Type B pancreatic cell (in vitro differentiated cells): ENCODE measurements around the gene UPF2. TPM values are rescaled to one million over a fixed set of nuclear protein-coding genes. Genes with fewer than 3 reads are reported as not detected.
"Not testable (repeated sequence)": the region's sequence is repeated elsewhere in the genome, so short reads cannot be mapped to it uniquely, and the experiment has no call there.

Experiments
- DNase-seq: peaks from one replicate; pipeline ENCODE4 v3.0.0; 2021; ENCODE audit warnings: mixed read lengths; ENCODE audit not compliant: unreplicated experiment; ENCODE audit errors: extremely low spot score
- H3K27ac Mint-ChIP-seq: 2 replicates; pipeline ENCODE4 v1.8.0; 2021; ENCODE audit warnings: mild to moderate bottlenecking, mixed read lengths
- H3K27me3 Mint-ChIP-seq: 2 replicates; pipeline ENCODE4 v1.8.0; 2021; ENCODE audit warnings: mixed read lengths
- H3K36me3 Mint-ChIP-seq: 2 replicates; pipeline ENCODE4 v1.8.0; 2021; ENCODE audit warnings: mixed read lengths
- H3K4me1 Mint-ChIP-seq: one replicate; pipeline ENCODE4 v1.8.0; 2021; ENCODE audit warnings: mixed read lengths; ENCODE audit not compliant: unreplicated experiment
- H3K4me3 Mint-ChIP-seq: 2 replicates; pipeline ENCODE4 v1.8.0; 2021; ENCODE audit warnings: mild to moderate bottlenecking, mixed read lengths
- H3K9me3 Mint-ChIP-seq: 2 replicates; pipeline ENCODE4 v1.8.0; 2021; ENCODE audit warnings: mixed read lengths
- total RNA-seq: library from RNA; stranded (reverse); gene quantifications from 2 replicates; pipeline ENCODE4 v1.2.1, GENCODE V29; 2021; ENCODE audit warnings: low replicate concordance
- TF ChIP-seq, protein P1 (sequence below): fragments of 200-600 bp; sonication (generic); conservative IDR thresholded peaks from 2 replicates; pipeline ENCODE4 v1.5.0; 2021; ENCODE audit warnings: antibody characterized with exemption, mild to moderate bottlenecking

UPF2 gene
- total RNA-seq, 1 donor from 2014 or later = 21.8 TPM

- no peaks in the 10 kb centered on the region for H3K9me3 Mint-ChIP-seq
- no peak overlapping the region for H3K4me3 Mint-ChIP-seq
- peaks cover 41% of the 10 kb centered on the region for H3K36me3 Mint-ChIP-seq
- no peak for DNase-seq
- H3K4me1 Mint-ChIP-seq = no peaks in the 10 kb centered on the region
- TF ChIP-seq, protein P1, sequence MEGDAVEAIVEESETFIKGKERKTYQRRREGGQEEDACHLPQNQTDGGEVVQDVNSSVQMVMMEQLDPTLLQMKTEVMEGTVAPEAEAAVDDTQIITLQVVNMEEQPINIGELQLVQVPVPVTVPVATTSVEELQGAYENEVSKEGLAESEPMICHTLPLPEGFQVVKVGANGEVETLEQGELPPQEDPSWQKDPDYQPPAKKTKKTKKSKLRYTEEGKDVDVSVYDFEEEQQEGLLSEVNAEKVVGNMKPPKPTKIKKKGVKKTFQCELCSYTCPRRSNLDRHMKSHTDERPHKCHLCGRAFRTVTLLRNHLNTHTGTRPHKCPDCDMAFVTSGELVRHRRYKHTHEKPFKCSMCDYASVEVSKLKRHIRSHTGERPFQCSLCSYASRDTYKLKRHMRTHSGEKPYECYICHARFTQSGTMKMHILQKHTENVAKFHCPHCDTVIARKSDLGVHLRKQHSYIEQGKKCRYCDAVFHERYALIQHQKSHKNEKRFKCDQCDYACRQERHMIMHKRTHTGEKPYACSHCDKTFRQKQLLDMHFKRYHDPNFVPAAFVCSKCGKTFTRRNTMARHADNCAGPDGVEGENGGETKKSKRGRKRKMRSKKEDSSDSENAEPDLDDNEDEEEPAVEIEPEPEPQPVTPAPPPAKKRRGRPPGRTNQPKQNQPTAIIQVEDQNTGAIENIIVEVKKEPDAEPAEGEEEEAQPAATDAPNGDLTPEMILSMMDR = no peak
- no peaks in the 10 kb centered on the region for H3K27me3 Mint-ChIP-seq
- H3K27ac Mint-ChIP-seq = no peak overlapping the region
Observed at GRCh38 chr10:11975795-11976194, 66.8 kb downstream of the UPF2 start.

- H3K27ac Mint-ChIP-seq, H3K4me3 Mint-ChIP-seq, H3K4me1 Mint-ChIP-seq, H3K9me3 Mint-ChIP-seq, H3K27me3 Mint-ChIP-seq, DNase-seq: not testable (repeated sequence)
- H3K36me3 Mint-ChIP-seq = peaks cover 36% of the 10 kb centered on the region
Observed at GRCh38 chr10:11972523-11972922, 70.1 kb downstream of the UPF2 start.

DNA sequence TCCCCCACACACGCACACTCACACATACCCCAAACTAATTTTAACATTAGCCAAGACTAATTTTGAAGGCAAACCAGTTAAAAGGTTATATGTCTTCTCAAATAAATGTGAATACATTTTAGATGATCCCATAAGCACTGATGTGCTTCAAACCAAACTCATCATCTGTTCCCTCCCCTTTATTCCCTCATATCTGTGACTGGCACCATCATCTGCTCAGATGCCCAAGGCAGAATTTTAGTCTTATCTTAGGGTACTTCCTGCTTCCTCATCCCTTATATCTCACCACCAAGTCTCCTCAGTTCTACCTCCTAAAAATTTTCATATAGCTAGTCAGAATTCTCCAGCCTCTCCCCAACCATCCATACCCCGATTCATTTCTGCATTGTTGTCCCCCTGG, 80.4 kb downstream of the UPF2 start:
- Mint-ChIP-seq H3K36me3 (peaks cover 53% of the 10 kb centered on the region), H3K4me3 (no peak overlapping the region)
- TF ChIP-seq, protein P1 = no peak

GRCh38 chr10:11961771-11962170, 80.8 kb downstream of the UPF2 start:
- Mint-ChIP-seq H3K27ac (no peak overlapping the region), H3K27me3 (no peaks in the 10 kb centered on the region), H3K4me1 (no peaks in the 10 kb centered on the region), H3K9me3 (no peaks in the 10 kb centered on the region), H3K4me3 (no peak overlapping the region), H3K36me3 (peaks cover 49% of the 10 kb centered on the region)
- TF ChIP-seq, protein P1 = no peak
- no peak for DNase-seq

More for the DNA sequence above, 80.4 kb downstream of the UPF2 start:
- Mint-ChIP-seq H3K27me3 (no peaks in the 10 kb centered on the region), H3K9me3 (no peaks in the 10 kb centered on the region), H3K27ac (no peak overlapping the region), H3K4me1 (no peaks in the 10 kb centered on the region)
- no peak for DNase-seq

DNA sequence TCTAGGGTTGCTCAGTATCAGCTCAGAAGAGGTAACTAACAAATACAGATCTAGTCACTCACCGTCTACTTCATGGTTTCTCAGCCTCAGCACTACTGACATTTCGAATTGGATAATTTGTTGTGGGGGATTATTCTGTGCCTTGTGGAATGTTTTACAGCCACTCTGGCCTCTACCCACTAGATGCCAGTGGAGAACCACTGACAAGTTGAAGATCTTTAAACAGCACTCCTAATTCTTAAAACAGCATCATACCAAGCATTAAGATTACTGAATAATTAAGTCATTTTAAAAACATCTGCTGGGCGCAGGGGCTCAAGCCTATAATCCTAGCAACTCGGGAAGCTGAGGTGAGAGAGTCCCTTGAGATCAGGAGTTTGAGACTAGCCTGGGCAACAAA, 82.6 kb downstream of the UPF2 start:
- TF ChIP-seq, protein P1 = no peak
- Mint-ChIP-seq H3K9me3 (no peaks in the 10 kb centered on the region), H3K27ac (no peak overlapping the region), H3K27me3 (no peaks in the 10 kb centered on the region), H3K4me3 (no peak overlapping the region), H3K4me1 (no peaks in the 10 kb centered on the region), H3K36me3 (peaks cover 50% of the 10 kb centered on the region)
- DNase-seq = no peak

- Mint-ChIP-seq H3K36me3 (peaks cover 43% of the 10 kb centered on the region), H3K27me3 (no peaks in the 10 kb centered on the region), H3K27ac (no peak overlapping the region), H3K9me3 (no peaks in the 10 kb centered on the region), H3K4me1 (no peaks in the 10 kb centered on the region), H3K4me3 (no peak overlapping the region)
- no peak for DNase-seq
- TF ChIP-seq, protein P1 = no peak
Observed at GRCh38 chr10:11958956-11959355, 83.7 kb downstream of the UPF2 start.
